Pericardium fibroblast (primary cell): ENCODE measurements around the gene SKIC2. TPM values are rescaled to one million over a fixed set of nuclear protein-coding genes. Genes with fewer than 3 reads are reported as not detected.

ENCODE experiments used
- total RNA-seq: library from RNA; depleted of rRNA; stranded (reverse); fragments of >200 nt; gene quantifications from 2 replicates; pipeline ENCODE4 v1.2.3, GENCODE V29; 2015

SKIC2 gene
- total RNA-seq: 34.1 and 37.6 TPM in 2 replicates

DNA sequence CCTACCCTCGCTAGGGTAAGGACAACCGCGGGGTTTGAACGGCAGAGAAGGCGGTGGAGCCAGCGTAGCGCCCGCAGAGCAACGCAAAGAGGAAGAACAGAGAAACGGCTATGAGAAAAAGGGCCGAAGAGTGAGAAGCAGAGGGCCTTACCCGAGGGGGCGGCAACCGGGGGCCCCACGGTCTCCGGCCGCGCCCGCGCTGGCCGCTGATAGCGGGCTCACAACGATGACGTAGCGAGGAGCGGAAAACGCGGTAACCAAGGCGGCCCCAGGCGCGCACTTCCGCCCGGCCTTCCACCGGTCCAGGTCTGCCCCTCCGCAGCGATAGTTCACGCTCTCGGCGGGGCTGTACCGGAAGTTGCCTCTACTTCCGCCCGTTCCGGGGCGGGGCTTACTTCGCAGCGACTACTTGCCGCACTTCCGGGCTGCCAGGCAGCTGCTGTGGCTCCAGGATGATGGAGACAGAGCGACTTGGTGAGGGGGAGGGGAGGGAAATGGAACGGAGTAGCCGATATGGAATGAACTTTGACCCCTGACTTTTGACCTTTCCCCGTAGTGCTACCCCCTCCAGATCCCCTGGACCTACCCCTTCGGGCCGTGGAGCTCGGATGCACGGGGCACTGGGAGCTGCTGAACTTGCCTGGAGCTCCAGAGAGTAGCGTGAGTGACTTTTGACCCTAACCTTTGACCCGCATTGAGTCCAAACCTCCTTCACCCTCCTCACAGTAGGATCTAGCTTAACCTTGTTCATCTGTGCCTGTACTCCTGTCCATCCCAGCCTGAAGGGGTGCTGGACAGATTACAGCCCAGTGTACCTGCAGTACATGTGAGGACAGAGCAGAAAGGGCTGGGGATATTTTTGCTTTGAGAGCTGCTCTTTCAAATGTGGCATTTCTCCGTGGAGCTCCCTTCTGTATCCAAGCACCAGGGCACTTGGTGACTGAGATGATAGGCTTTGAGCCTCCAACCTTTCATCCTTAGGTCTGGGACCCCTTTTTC, at the start of gene SKIC2, which contains the start of gene NELFE:
Gene SKIC2, plus strand, starts transcription at position 435 of the 999 bp plus-strand sequence. Its CDS starts 18 bp downstream, at position 453.
Gene NELFE, minus strand, starts transcription at position 231 of the 999 bp plus-strand sequence. CDS start 525 bp downstream, outside the sequence.

DNA sequence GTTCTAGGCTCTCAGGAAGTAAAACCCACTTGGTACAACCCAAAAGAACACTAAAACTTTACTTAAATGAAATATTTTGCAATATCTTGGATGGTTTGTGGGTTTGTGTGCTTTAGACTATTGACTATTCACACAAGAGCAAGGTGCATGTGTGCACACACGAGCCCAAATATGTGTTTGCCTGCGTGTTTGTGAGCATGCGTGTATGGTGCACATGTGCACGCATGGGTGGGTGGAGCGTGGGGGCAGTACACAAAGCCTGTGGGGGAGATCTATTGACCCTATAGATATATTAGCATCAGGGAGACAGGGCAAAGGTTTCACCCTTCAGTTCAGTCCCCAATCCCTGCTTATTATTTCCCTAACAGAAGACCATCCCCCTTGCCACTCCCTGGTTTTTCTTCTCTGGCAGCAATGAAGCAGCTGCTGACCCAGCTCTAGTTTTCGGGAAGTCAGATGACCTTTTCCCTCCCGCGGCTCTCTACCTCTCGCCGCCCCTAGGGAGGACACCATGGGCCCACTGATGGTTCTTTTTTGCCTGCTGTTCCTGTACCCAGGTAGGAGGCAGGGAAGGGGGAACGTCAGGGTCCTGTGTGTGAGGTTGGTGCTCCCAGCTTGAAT, 31.6 kb upstream of the SKIC2 start, which contains the start of gene C2:
Gene C2, plus strand, starts transcription at position 476 of the 621 bp plus-strand sequence. Its CDS starts 36 bp downstream, at position 512.

DNA sequence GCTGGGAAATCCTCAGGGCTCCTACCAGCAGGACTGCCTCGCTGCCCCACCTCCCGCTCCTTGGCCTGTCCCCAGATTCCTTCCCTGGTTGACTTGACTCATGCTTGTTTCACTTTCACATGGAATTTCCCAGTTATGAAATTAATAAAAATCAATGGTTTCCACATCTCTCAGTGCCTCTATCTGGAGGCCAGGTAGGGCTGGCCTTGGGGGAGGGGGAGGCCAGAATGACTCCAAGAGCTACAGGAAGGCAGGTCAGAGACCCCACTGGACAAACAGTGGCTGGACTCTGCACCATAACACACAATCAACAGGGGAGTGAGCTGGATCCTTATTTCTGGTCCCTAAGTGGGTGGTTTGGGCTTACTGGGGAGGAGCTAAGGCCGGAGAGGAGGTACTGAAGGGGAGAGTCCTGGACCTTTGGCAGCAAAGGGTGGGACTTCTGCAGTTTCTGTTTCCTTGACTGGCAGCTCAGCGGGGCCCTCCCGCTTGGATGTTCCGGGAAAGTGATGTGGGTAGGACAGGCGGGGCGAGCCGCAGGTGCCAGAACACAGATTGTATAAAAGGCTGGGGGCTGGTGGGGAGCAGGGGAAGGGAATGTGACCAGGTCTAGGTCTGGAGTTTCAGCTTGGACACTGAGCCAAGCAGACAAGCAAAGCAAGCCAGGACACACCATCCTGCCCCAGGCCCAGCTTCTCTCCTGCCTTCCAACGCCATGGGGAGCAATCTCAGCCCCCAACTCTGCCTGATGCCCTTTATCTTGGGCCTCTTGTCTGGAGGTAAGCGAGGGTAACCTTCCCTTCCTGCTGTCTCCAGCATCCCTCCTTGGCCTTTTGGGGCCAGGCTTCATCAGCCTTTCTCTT, 13.2 kb upstream of the SKIC2 start, which contains the start of gene CFB:
Gene CFB, plus strand, starts transcription at position 589 of the 863 bp plus-strand sequence. Its CDS starts 127 bp downstream, at position 716.

DNA sequence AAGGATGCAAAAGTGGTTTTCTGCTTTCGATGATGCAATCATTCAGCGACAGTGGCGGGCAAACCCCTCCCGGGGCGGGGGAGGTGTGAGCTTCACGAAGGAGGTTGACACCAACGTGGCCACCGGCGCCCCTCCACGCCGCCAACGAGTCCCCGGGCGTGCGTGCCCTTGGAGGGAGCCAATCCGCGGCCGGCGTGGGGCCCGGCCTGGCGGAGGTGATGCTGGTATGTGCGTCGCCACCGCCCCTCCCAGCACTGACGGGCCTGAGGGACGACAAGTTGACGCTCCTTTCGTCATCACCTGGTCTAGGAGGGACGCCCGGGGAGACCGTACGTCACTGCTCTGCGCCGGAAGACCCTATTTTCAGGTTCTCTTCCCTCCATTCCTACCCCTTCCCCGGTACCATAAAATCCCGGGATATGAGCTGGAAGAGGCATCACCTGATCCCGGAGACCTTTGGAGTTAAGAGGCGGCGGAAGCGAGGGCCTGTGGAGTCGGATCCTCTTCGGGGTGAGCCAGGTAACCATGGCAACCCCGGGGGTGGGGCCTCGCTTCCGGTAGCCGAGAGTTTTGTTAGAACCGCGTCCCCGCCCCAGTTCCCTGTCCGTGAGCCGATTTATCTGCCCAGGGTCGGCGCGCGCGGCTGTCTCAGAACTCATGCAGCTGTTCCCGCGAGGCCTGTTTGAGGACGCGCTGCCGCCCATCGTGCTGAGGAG, 13.2 kb downstream of the SKIC2 start, which contains the start of gene DXO:
Gene DXO, minus strand, starts transcription at position 146 of the 716 bp plus-strand sequence. CDS start 463 bp downstream, outside the sequence.

DNA sequence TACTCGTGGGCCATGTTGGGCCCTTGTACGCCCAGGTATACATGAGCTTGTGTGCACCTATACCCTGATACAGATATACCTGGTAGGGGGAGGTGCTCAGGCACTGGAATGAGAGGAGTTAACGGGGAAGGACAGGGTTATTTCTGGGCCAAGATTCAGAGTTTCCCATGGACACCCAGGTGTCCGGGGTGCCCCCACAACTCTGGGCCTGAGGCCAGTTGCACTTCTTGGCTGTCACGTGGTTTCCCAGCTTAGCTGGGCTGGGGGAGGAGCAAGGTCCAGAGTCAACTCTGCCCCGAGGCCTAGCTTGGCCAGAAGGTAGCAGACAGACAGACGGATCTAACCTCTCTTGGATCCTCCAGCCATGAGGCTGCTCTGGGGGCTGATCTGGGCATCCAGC, 22.8 kb downstream of the SKIC2 start, which contains the start of gene C4A:
Gene C4A, plus strand, starts transcription at position 314 of the 400 bp plus-strand sequence. Its CDS starts 51 bp downstream, at position 365.

DNA sequence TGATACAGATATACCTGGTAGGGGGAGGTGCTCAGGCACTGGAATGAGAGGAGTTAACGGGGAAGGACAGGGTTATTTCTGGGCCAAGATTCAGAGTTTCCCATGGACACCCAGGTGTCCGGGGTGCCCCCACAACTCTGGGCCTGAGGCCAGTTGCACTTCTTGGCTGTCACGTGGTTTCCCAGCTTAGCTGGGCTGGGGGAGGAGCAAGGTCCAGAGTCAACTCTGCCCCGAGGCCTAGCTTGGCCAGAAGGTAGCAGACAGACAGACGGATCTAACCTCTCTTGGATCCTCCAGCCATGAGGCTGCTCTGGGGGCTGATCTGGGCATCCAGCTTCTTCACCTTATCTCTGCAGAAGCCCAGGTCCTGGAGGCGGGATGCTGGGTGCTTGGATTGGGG, 55.6 kb downstream of the SKIC2 start, which contains the start of gene C4B:
Gene C4B, plus strand, starts transcription at position 249 of the 400 bp plus-strand sequence. Its CDS starts 51 bp downstream, at position 300.

Other genes starting within 250 kb of the SKIC2 start
- not detected in 2 replicates for gene LY6G6D, start 243.8 kb upstream of the SKIC2 start, total RNA-seq
- gene LY6G6C, start 237.4 kb upstream of the SKIC2 start, total RNA-seq: not detected in 2 replicates
- gene MPIG6B, start 235.8 kb upstream of the SKIC2 start, total RNA-seq: not detected in 2 replicates
- gene DDAH2, start 229.9 kb upstream of the SKIC2 start, total RNA-seq: 70.2 and 88.5 TPM in 2 replicates
- 266 and 364 TPM in 2 replicates for gene CLIC1, start 222.6 kb upstream of the SKIC2 start, total RNA-seq
- 4.2 and 4.7 TPM in 2 replicates for gene MSH5, start 219.2 kb upstream of the SKIC2 start, total RNA-seq
- gene SAPCD1, start 196.5 kb upstream of the SKIC2 start, total RNA-seq: 1.2 and 2.8 TPM in 2 replicates
- not detected in 2 replicates for gene VWA7, start 181.8 kb upstream of the SKIC2 start, total RNA-seq
- gene VARS1, start 163.4 kb upstream of the SKIC2 start, total RNA-seq: 44.9 and 47.3 TPM in 2 replicates
- 40.0 and 71.4 TPM in 2 replicates for gene LSM2, start 152.2 kb upstream of the SKIC2 start, total RNA-seq
- 0.12 and 0.34 TPM in 2 replicates for gene HSPA1L, start 143.9 kb upstream of the SKIC2 start, total RNA-seq
- gene HSPA1A, start 143.6 kb upstream of the SKIC2 start, total RNA-seq: 62.6 and 74.3 TPM in 2 replicates
- gene HSPA1B, start 131.4 kb upstream of the SKIC2 start, total RNA-seq: 94.5 and 110 TPM in 2 replicates
- gene NEU1, start 96.4 kb upstream of the SKIC2 start, total RNA-seq: 55.6 and 65.6 TPM in 2 replicates
- gene SLC44A4, start 80.2 kb upstream of the SKIC2 start, total RNA-seq: 0.51 TPM in 1 of 2 replicates, not detected in the other
- 32.1 and 55.8 TPM in 2 replicates for gene EHMT2, start 61.5 kb upstream of the SKIC2 start, total RNA-seq
- gene ZBTB12, start 57.1 kb upstream of the SKIC2 start, total RNA-seq: 2.6 and 4.9 TPM in 2 replicates
- 1.2 and 9.6 TPM in 2 replicates for gene C2, start 31.5 kb upstream of the SKIC2 start, total RNA-seq
- 11.4 and 11.6 TPM in 2 replicates for gene CFB, start 13.1 kb upstream of the SKIC2 start, total RNA-seq
- 73.6 and 83.6 TPM in 2 replicates for gene NELFE, start 204 bp upstream of the SKIC2 start, total RNA-seq
- 13.5 and 15.4 TPM in 2 replicates for gene DXO, start 13.0 kb downstream of the SKIC2 start, total RNA-seq
- 6.9 and 30.7 TPM in 2 replicates for gene C4A, start 22.9 kb downstream of the SKIC2 start, total RNA-seq
- 14.6 and 48.8 TPM in 2 replicates for gene C4B, start 55.6 kb downstream of the SKIC2 start, total RNA-seq
- gene CYP21A2, start 79.2 kb downstream of the SKIC2 start, total RNA-seq: 0.23 and 1.3 TPM in 2 replicates
- gene TNXB, start 150.2 kb downstream of the SKIC2 start, total RNA-seq: 108 and 240 TPM in 2 replicates
- gene ATF6B, start 169.1 kb downstream of the SKIC2 start, total RNA-seq: 17.6 and 17.9 TPM in 2 replicates
- gene FKBPL, start 171.1 kb downstream of the SKIC2 start, total RNA-seq: 2.1 and 3.4 TPM in 2 replicates
- gene PRRT1, start 192.8 kb downstream of the SKIC2 start, total RNA-seq: 0.47 and 0.85 TPM in 2 replicates
- 12.1 and 16.1 TPM in 2 replicates for gene PPT2, start 195.0 kb downstream of the SKIC2 start, total RNA-seq
- gene EGFL8, start 205.4 kb downstream of the SKIC2 start, total RNA-seq: 1.6 and 3.7 TPM in 2 replicates
- 65.4 and 84.0 TPM in 2 replicates for gene AGPAT1, start 216.9 kb downstream of the SKIC2 start, total RNA-seq
- gene RNF5, start 219.2 kb downstream of the SKIC2 start, total RNA-seq: 23.2 and 53.2 TPM in 2 replicates
- 0.43 and 0.82 TPM in 2 replicates for gene AGER, start 225.1 kb downstream of the SKIC2 start, total RNA-seq
- gene PBX2, start 231.0 kb downstream of the SKIC2 start, total RNA-seq: 33.6 and 45.0 TPM in 2 replicates
- gene GPSM3, start 233.5 kb downstream of the SKIC2 start, total RNA-seq: 0.26 and 4.9 TPM in 2 replicates